CD4-positive, alpha-beta T cell treated with Interleukin-6 at 100 ng/mL for 8 hours (primary cell): ENCODE results near the gene CASZ1.

Experiments
- DNase-seq: peaks from one replicate; pipeline ENCODE4 v3.0.0-alpha.2; 2020; ENCODE audit warnings: mixed read lengths, low spot score

Gene CASZ1

DNA sequence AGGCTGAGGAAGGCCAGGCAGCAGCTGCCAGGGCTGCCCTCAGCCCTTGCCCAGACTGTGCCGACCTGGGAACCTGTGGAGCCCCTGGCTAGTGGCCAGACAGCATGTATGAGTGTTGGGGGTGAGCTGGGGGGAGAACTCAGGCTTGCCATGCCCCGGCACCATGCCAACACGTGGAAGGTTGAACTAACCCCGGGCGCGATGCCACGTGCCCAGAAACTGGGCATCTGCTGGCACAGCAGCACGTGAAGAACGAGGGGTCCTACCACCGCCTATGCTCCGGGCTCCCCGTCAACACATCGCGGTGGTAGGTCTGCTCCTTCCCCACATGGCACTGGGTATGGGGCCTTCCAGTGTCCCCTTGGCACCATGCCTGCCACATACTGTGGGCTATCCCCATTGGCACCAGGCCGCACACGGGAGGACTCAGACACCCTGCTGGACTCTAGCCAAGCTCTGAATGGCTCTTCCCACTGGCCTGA lies 68.7 kb downstream of the CASZ1 start:
- no peak for DNase-seq

DNA sequence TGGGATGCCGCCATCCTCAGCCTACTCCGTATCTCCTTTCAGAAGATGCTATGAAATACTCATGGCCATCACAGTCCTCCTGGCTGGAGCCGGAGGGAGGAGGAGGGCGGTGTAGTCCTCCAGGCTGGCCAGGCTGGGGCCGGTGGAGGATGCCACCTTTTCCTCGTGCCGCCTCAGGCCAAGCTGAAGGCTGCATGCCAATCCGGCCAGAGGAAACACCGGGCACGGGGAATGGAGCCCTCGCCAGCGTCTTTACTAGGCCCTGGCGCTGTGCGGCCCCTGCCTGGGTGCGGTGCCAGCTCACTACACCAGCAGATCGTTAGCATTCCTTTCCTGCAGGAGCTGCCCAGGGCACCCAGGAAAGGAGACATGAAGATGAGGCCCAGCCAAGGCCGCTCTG lies 70.1 kb downstream of the CASZ1 start:
- no peak for DNase-seq

DNA sequence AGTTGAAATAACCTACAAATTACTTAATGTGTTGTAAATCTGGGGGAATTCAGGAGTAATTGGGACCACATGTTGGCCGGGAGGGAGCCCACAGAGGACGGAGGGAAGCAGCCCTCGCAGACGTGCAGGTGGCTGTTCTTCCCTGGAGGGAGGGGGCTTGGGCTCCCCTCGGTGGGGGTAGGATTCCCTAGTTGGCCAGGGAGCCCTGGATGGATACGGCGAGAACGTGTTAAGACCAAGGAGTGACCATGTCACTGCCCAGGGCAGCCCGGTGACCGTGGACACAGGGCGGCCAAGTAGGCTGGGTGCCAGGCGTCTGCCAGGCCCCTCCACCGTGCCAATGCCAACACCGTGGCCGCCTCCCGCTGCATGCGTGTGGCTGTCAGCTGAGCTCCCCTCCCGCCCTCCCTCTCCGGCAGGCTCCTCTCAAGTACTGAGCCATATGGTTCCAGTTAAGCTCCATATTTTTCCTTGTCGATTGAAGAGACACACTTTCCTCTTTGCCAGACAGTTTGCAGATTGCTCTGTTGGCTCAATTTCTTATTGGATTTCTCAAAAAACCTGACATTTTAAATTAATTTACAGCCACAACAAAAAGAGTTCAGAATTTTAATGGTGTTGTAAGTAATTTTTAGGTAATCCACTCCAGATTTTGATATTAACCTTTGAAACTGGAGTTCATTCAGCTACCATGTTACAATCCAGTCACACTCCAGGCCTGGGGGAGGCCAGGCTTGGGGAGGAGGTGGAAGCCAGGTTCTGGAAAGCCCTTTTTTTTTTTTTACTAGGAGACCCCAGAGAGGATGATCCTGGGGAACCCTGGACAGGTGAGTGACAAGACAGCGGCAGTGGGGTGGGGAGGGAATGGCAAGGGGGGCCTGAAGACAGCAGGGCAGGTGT lies 71.2 kb downstream of the CASZ1 start:
- DNase-seq = no peak

DNA sequence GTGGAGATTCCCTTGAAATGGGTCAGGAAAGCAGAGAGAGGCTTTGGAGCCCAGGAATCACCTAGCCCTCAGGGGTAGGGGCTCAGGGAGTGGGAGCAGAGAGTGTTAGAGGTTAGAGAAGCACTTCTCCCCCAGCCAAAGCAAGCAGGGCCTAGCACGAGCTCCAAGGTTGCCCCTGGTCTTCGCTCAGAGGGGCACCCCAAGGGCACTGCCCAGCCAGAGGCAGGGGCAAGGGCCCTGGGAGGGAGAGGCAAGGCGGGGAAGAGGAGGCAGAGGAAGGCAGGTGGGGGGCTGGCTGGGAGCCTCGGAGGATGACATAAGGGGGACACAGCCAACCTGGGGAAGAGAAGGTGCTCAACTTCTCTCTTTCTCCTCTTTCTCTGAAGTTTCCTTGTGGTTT lies 71.9 kb downstream of the CASZ1 start:
- DNase-seq = no peak

DNA sequence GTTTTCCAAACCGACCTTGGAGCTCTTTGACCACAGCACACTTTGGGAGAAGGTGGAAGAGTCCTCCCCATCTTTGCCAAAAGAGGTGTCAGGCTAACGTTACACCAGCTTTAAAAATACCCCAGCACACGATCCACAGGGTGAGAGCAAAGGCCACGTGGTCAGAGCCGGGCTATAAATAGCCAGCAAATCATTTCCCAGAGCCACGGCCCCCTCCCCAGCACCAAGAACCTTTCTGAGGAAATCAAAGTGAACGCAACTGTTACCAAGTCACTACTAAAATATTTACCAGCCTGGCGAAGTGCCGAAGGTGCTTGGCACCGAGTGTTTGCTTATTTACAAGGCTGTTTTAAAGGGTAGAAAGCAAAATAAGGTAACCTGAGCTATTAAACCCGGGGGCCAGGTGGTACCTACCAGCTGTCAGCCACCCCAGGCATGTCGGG lies 72.4 kb downstream of the CASZ1 start:
- no peak for DNase-seq

DNA sequence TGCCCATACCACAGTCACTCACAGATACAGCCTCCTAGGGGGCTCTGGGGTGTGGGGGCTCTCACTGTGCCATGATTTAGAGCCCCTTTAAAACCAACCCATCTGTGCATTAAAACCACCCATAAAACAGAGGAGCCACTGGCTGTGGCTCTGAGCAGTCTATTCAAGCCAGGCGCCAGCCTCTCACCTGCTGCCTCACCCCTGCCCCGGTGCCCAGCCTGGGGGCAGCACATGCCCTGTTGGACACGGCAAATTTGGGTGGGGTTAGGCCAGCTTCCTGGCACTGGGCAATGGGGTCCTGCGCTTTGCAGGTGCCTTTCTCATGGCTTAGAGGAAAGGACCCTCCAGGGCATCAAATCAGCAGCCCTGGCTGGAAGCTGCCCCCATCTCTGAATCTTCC lies 73.1 kb downstream of the CASZ1 start:
- no peak for DNase-seq

DNA sequence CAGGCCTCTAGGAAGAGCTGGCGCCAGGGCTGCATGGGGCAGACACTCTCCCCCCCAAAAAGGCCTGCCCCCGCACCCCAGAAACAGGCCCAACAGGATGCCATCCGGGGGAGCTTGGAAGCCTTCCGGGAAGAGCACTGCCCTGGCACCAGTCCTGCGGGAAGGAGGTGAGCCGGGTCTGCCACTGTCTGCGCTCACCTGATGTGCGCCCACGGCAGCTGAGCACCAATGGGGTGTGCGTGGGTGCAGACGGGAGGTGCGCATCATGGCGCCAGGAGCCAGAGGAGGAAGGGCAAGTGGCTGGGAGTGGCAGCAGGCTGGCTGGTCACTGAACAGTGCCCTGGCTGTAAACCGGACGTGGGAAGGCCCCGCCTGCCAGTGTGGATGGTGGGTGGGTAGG lies 73.6 kb downstream of the CASZ1 start:
- DNase-seq = no peak

DNA sequence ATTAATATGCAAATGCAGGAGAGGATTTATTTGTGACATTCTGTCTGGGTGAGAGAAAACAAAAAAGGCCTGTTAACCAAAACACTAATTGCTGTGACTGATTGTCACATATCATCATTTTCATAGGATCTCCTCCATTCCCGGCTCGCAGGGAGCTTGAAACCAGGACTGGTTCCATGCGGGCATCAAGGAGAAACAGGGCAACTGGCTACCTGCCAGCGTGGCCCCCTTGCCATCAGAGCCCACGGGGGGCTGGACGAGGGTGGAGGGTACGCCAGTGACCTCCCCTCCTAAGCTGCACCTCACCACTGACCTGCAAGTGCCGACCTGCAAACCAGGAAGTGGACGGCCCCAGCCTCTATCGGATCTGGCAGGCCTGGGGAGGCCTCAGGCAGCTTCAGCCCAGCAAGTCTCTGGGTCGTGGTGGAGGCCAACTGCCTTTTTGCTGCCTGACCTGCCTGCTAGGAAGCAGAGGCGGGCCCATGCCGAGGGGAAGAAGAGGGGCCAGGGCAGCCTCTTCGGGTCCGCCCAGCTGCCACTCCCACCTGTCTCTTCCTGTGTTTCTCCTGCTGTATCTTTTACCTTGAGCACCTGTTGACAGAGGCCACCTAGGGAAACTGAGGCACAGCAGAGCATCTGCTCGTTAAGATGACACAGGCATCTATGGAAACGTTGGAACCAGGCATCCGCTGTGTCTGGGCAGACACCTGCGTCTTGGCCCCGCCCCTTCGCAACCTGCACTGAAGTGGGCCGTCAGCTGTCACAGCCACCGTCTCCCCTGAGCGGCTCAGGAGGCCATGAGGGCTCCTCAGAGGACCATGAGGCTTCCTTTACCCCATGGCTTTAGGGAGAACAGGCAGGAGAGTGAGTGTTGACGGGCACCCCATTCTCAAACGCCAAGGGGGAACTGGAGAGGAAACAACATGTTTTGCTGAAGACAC lies 74.8 kb downstream of the CASZ1 start:
- DNase-seq = no peak

DNA sequence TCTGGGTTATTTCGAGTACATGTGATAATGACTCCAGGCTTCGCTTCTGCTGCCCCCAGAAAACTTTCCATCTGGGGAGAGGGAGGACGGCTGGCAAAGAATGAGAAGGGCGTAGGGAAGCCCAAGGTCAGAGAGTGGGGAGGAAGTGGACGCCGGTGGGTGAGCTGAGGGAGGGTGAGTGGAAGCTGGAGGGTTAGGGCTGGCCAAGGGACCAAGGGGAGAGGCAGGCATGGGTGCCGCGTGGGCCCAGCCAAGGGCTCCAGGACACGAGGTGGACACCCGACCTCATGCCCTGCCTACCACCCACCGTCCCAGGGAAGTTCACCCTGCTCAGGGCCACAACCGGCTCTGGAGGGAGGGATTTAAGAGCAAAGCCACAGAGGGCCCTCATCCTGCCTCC lies 75.8 kb downstream of the CASZ1 start:
- DNase-seq = no peak

DNA sequence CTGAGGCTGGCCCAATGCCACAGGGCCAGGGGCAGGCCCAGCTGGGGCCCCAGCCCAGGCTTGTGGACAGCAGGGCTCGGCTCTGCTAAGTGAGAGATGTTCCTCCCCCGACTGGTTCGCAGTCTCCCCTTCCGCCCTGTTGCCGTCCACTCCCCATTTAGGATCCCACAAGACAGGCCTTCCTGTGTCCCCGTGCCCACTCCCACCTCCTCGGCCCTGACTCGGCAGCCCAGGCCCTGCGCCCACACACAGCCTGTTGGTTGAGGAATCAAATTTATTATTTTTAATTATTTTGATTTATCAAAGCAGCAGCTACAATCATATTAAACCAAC lies 78.4 kb downstream of the CASZ1 start:
- DNase-seq = no peak

DNA sequence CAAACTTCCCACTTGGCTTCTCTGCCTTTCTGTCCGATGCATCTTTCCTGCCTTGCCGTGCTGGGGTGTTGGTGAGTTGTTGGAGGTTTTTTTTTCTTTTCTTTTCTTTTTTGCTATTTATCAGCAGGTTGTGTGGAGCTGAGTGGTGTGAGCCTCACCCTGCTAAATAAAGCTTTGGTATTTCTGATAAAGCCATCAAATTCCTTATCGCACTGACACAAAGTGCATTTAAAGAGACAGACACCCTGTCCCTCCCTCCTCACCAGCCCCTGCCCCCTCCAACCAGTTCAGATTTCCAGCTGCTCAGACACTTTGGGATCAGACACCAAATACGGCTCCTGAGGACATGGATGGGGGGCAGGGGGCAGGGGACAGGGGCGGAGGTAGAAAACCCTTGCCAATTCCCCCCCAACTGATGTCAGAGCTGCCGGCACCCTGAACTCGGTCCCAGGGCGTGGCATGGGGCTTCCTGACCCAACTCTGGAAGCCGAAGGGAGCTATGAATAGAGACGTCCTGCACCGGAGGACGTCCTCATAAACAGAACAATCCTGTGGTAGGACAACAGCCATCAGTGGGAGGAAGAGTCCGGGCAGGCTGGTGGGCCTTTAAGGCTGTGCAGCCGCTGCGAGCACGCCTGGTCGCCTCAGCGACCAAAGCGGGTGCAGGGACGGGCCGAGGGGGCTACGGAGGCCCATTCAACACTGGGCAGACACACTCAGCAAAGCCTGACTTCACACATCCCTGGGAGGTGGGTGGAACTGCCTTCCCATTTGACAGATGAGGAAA lies 79.0 kb downstream of the CASZ1 start:
- no peak for DNase-seq

DNA sequence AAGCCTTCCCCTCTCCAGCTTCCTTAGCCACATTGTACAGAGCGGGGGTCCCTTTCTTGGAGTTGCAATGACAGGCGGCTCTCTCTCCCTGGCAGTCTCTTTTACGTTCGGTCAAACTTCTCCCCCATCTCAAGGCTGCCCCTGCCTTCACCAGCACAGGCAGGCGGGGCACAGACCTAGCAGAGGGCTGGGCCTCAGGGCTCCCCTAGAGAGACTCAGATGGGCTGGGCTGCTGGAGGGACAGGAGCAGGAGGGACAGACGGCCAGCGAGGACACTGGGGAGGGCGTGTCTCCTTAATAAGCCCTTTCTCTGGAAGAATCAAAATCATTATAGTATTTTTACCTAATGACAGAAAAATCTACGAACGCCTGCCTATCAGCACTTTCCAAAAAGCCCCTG lies 79.6 kb downstream of the CASZ1 start:
- no peak for DNase-seq

DNA sequence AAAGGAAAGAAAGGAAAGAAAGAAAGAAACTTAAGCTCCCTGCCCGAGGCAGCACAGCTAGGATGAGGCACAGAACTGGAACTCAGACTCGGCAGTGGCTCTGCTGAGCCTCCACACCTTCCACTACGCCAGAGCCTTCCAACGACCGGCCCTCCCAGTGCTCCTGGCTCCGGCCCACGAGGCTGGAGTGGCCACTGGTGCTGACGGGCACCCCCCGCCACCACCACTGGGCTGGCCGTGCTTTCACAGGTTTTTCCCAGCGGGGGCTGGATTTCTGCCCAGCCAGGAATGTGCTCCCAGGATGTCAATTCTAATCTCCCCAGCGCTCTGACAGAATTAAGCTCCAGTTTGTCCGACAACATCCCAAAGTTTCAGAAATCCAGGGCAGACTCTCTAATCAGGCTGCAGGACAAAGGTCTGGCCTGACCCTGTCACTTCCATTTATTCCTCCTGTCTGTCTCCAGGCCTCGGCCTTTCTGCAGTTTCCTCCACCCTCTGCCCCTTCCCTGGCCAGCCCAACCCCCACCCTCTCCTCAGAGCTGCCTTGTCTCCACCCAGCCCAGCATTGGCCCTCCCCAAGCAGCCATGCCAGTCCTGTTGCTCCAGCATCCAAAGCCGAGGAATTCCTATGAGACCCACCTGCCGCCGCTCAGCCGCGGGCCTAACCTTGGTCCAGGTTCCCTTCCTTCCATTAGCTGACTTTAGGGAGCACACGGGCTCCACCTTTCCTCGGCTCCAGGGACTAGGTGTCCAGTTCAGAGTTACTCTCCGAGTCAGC lies 81.9 kb downstream of the CASZ1 start:
- DNase-seq = no peak

DNA sequence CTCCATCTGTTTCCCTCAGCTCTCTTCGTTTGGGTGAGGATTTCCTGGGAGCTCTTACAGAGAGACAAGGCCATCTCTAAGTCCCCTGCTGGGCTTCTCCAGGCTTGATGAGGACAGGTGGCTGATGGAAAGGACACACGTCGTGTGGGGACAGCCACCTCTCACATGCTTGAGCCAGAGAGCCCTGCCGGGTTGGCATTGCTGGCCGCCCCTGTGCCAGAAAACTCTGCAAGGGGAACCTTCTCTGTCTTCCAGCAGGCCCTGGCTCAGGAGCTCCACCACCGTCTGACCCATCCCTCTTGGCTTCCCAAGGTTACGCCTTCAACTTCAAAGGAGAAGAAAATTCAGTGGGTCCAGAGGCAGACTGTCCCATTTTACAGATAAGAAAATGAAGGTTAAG lies 82.8 kb downstream of the CASZ1 start:
- no peak for DNase-seq

DNA sequence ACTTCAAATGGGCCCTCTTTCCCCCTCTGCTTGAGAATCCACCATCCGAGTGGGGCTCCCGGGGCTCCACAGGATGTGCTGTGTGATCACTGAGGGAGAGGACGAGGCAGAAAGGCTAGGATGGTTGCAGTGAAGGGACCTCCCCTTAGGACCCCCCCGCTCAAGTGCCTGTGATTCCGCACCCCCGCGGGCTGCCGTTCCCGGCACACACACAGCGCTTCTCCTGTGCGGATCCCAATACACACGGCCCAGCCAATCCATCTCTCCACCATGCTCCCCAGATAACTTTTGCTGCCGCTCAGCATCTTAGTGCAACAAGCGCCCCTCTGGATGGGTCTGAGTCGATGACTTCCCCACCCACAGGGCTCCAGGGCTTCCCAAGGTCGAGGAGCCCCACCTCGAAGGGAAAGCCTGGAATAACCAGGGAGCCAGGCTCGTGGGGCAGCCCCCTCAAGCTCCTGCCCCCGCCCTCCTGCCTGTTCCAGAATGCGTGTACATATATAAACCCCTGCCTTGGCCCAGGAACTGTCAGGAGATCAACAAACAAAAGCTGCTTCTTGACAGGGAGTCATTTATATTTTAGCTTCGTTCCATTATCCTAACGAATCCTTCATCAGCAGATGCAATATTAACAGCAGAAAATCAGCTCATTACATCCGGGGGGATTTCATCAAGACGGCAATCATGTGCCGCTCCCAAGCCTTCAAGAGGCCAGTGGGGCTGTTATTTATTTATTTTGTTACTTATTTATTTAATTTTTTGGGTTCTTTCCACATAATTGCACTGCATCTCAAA lies 83.7 kb downstream of the CASZ1 start:
- DNase-seq = no peak

DNA sequence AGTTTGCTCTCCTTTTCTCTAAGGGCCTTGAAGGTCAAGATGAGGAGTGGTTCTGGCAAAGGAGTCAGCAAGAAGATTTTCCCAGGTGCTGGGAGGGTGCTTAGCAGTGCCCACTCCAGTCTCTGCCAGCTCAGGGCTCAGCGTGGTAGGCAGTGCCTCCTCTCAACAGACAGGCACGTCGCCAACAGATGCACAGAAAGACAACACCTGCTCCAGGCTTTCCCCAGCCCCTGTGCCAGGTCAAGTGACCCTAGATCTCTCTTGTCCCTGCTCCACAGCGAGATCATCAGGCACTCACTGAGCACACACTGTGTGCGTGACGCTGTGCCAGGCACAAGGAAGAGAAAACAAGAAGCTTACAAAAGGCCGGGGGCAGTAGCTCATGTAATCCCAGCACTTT lies 86.0 kb downstream of the CASZ1 start:
- no peak for DNase-seq

DNA sequence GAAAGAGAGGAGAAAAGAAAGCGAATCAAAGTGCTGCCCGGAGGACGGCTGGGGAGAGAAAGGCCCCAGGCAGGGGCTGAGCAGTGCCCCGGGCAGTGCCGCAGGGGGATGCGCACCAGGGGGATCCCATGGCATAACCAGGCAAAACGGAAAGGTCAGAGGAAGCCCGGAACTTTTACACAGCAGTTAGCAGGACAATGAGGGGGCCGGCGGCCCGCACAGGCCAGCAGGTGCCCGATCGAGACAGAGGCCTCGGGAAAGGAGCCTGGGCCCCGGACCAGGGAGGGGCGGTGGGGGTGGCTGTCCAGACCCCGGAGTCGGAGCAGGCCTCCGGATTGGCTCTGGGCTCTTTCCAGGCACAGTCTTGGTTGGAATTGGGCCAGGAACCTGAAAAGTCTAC lies 86.8 kb downstream of the CASZ1 start:
- no peak for DNase-seq

DNA sequence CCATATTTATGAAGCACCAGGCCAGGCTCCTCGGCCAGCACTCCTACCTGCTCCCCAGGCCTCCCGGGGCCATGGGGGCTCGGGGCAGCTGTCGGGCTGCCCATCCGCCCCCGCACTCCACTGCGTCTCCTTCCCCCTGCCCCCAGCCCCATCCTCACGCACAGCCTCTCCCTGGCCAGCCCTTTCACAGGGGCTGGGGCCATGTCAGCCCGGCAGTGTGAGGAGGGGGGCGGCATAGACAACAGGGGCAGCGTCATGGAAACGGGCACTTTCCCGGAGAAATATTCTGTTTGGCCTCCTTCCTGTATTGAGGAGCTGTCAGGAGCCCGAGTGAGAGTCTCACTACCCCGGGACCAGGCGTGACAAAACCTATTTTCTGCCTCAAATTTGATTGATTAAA lies 87.3 kb downstream of the CASZ1 start:
- no peak for DNase-seq

DNA sequence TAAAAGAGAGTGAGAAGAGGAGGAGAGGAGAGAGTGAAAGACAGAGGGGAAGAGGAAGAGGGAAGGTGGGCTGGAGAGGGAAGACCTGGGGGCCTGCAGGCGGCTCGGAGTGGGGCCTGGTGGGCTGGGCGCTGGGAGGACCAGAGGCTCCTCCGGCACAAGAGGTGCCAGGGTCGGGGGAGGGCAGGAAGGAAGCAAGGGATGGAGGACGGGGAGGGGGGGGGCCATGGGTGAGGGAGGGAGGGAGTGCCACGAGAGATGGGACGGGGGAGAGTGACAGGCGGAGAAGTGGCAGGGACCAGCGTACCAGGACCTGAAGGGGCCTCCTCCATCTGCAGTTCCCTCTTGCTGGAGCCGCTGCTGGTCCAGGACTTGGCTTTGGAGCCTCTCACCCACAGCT lies 87.7 kb downstream of the CASZ1 start:
- DNase-seq = no peak

DNA sequence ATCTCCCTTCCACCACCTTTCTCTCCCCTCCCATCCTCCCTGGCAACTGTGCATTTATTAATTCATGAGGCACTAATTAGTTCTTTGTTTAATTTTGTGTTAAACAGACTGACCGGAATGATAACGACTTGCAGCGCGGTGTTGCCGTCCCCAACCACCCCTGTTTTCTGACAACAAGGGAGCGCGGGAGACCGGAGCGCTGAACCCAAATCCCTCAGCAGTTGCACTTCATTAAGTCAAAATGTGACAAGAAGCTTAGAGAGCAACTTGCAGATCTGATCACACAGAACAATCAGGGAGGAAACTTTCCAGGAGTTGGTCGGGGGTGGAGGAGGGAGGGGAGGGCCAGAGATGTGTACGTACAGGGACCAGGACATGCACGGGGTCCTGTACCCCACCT lies 89.2 kb downstream of the CASZ1 start:
- DNase-seq = no peak
